Measurements from ENCODE around the gene DPP6.

The DPP6 gene

DNA sequence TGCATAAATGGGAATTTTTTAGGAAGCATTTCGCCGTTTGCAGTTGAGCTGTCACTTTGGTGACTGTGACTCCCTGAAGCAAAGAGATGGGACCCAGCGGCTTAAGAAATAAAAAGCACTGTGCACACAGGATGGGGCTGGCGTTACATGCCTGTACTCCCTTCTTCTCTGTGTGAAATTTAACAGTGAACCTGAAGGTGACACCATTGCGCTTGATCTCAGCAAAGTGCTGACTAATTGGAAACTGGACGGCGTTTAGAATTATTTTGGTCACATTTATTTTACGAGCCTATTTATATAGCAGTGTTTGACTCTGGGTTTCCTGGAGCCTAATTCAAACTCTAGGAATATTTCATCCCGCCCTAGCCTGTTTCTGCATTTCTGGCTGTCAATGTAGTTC, 804.5 kb downstream of the DPP6 start:
- no peaks in the 10 kb centered on the region for H3K27me3 ChIP-seq (ENCODE audit: control insufficient read depth in 1 of 2, insufficient read depth in 2 of 2, low read length in 2 of 2)

DNA sequence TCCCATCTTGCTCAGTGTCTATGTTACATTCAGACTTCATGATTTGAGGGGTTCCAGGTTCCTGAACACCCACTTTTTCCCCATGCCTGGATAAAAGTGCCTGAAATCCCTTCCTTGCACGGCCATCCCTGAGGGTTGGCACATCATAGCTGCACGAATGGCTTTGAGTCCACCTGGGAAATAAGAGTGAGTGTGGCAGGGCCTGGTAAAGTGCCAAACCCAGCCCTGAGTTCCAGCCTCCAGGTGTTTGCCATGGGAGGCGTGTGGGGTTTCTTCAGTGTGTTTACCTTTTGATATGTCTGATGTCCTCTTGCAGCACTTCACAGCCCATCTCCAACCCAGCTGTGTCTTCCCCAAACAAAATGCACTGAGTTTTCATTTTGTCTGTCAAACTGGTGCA, 805.0 kb downstream of the DPP6 start:
- H3K9me3 ChIP-seq (ENCODE audit: control insufficient read depth in 1 of 2, low read length in 2 of 2) = peaks cover 0 to 6% of the 10 kb centered on the region in 2 donors
- H3K27ac ChIP-seq (ENCODE audit: low read depth, low read length) = no peak overlapping the region
- no peaks in the 10 kb centered on the region for H3K27me3 ChIP-seq (ENCODE audit: control insufficient read depth in 1 of 2, insufficient read depth in 2 of 2, low read length in 2 of 2)
- no peak overlapping the region for H3K4me3 ChIP-seq (ENCODE audit: low read depth in 1 of 2, low read length in 2 of 2)
- H3K9ac ChIP-seq (ENCODE audit: low read depth in 1 of 2, low read length in 2 of 2) = no peak overlapping the region
- peaks cover 11 to 12% of the 10 kb centered on the region in 2 donors for H3K4me1 ChIP-seq (ENCODE audit: control insufficient read depth in 1 of 2, insufficient read depth in 2 of 2, low read length in 2 of 2)
- H3K36me3 ChIP-seq (ENCODE audit: control insufficient read depth in 1 of 2, insufficient read depth in 2 of 2, low read length in 2 of 2) = no peaks in the 10 kb centered on the region

More for the DNA sequence above, 804.5 kb downstream of the DPP6 start:
- Histone ChIP-seq H3K4me1 (ENCODE audit: control insufficient read depth in 1 of 2, insufficient read depth in 2 of 2, low read length in 2 of 2) (peaks cover 11 to 12% of the 10 kb centered on the region in 2 donors), H3K36me3 (ENCODE audit: control insufficient read depth in 1 of 2, insufficient read depth in 2 of 2, low read length in 2 of 2) (no peaks in the 10 kb centered on the region), H3K4me3 (ENCODE audit: low read depth in 1 of 2, low read length in 2 of 2) (no peak overlapping the region), H3K9ac (ENCODE audit: low read depth in 1 of 2, low read length in 2 of 2) (no peak overlapping the region), H3K27ac (ENCODE audit: low read depth, low read length) (no peak overlapping the region), H3K9me3 (ENCODE audit: control insufficient read depth in 1 of 2, low read length in 2 of 2) (peaks cover 2 to 6% of the 10 kb centered on the region in 2 donors)

DNA sequence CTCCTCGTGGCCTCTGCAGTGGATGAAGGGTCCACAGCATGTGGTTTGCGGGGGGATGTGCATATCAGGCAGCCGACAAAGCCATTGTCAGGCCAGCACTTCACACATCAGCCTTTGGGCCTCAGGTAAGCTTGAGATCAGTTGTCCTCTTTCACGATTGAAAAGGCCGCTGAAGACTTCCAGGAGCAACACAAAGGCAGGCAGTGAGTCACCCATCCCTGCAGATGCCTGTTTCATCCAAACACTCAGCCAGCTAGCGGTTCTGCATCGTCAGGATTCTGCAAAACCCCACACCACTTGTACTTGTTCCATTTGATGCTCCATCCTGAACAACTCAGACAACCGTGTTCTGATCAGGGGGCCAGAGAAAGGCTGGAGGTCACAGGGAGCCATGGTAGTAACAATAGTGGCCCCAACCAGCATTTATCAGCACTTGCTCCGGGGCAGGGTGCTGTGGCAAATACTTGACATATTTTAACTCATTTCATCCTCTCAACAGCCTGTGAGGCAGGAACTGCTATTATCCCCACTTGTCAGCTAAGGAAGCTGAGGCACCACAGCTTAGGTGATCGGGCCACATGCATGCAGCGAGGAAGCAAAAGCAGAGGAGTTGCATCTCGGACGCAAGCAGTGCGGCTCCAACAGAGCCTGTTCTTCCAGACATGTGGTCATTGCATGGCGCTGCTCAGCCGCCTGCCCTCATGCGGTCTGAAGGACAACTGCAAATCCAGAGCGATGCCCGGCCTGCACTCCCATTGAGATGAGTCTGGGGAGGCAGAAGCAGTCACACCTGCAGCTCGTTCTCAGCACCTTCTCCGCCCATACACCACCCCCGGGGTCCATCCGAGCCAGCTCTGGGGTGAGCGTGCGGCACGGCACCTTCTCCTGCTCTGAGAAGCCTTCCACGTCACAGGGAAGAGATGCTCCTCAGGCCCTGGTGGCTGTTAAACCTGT, 805.8 kb downstream of the DPP6 start:
- H3K9me3 ChIP-seq (ENCODE audit: control insufficient read depth in 1 of 2, low read length in 2 of 2) = no peaks in the 10 kb centered on the region
- H3K36me3 ChIP-seq (ENCODE audit: control insufficient read depth in 1 of 2, insufficient read depth in 2 of 2, low read length in 2 of 2) = no peaks in the 10 kb centered on the region
- peaks cover 5 to 11% of the 10 kb centered on the region in 2 donors for H3K4me1 ChIP-seq (ENCODE audit: control insufficient read depth in 1 of 2, insufficient read depth in 2 of 2, low read length in 2 of 2)
- H3K27ac ChIP-seq (ENCODE audit: low read depth, low read length) = no peak overlapping the region
- H3K4me3 ChIP-seq (ENCODE audit: low read depth in 1 of 2, low read length in 2 of 2) = no peak overlapping the region
- no peaks in the 10 kb centered on the region for H3K27me3 ChIP-seq (ENCODE audit: control insufficient read depth in 1 of 2, insufficient read depth in 2 of 2, low read length in 2 of 2)
- no peak overlapping the region for H3K9ac ChIP-seq (ENCODE audit: low read depth in 1 of 2, low read length in 2 of 2)

DNA sequence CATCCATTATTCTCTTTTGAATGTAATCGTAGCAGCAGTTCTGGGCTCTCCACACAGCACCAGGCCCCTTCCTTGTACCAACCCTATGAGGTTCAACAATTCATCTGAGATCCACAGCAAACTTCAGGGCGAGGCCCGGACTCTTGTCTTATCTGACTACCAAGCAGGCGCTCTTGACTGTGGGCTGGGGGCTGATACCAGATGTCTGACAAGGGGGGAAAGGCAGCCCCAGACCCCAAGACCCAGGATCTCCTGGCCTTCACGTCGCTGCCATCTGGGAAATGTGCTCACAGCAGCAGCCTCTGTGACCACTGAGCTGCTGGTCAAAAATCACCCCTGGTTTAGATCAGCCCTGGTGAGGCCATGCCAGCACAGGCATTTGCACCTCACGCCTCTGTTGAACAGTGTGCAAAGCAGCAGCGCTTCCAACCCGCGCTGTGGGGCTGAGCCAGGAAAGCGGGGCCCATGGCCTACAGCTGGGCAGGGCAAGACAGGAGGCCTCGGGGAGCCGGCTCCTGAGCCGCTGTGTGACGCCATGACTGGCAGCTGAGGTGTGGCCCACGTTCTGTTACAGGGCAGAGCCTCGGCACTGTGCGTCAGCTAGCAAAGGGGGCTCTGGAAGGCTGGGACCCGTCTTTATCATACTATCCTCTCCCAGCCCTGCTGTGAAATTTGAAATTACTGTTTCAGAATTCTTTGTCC, 806.8 kb downstream of the DPP6 start:
- Histone ChIP-seq H3K9me3 (ENCODE audit: control insufficient read depth in 1 of 2, low read length in 2 of 2) (no peaks in the 10 kb centered on the region), H3K36me3 (ENCODE audit: control insufficient read depth in 1 of 2, insufficient read depth in 2 of 2, low read length in 2 of 2) (no peaks in the 10 kb centered on the region), H3K27ac (ENCODE audit: low read depth, low read length) (no peak overlapping the region), H3K27me3 (ENCODE audit: control insufficient read depth in 1 of 2, insufficient read depth in 2 of 2, low read length in 2 of 2) (no peaks in the 10 kb centered on the region), H3K9ac (ENCODE audit: low read depth in 1 of 2, low read length in 2 of 2) (no peak overlapping the region), H3K4me1 (ENCODE audit: control insufficient read depth in 1 of 2, insufficient read depth in 2 of 2, low read length in 2 of 2) (peaks cover 2 to 4% of the 10 kb centered on the region in 2 donors), H3K4me3 (ENCODE audit: low read depth in 1 of 2, low read length in 2 of 2) (no peak overlapping the region)

DNA sequence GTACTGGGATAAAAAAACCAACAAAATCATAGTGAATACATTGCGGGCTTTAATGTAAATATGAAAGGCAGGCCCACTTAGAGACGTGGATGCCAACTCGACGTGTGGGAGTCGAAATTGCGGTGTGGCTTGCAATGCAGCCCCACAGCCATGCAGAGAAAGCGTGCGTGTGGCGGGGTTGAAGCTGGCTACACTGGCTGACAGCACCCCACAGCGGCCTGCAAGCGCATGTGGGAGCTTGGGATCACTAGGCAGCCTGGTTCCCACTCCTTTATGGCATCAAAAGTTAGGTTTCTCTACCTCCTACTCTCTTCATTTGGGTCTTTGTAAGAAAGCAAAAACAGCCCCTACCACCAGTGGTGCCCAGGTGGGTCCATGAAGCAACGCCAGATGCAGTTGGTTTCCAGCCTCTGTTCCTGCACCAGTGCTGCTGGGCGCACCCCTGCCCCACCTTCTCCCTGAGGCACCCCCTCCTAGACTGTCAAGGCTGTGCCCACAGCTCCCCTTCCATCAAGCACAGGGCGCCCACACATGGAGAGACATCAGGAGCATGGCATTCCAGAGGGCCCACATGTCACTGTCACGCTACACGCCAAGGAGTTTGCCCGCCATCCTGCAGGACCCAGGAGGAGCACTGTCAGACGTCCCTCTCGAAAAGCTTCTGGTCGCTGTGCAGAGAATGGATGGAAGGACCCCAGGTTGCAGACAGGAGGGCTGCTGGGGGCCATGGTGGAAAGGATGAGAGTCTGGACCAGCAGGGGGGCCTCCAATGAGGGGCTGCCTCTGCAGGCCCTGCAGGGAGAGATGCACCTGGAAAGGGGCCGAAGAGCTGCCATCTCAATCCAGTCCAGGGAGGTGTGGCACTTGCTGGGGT, 807.8 kb downstream of the DPP6 start:
- Histone ChIP-seq H3K27ac (ENCODE audit: low read depth, low read length) (no peak overlapping the region), H3K36me3 (ENCODE audit: control insufficient read depth in 1 of 2, insufficient read depth in 2 of 2, low read length in 2 of 2) (no peaks in the 10 kb centered on the region), H3K9ac (ENCODE audit: low read depth in 1 of 2, low read length in 2 of 2) (no peak overlapping the region), H3K27me3 (ENCODE audit: control insufficient read depth in 1 of 2, insufficient read depth in 2 of 2, low read length in 2 of 2) (no peaks in the 10 kb centered on the region), H3K4me3 (ENCODE audit: low read depth in 1 of 2, low read length in 2 of 2) (no peak overlapping the region), H3K4me1 (ENCODE audit: control insufficient read depth in 1 of 2, insufficient read depth in 2 of 2, low read length in 2 of 2) (no peaks in the 10 kb centered on the region), H3K9me3 (ENCODE audit: control insufficient read depth in 1 of 2, low read length in 2 of 2) (no peaks in the 10 kb centered on the region)

DNA sequence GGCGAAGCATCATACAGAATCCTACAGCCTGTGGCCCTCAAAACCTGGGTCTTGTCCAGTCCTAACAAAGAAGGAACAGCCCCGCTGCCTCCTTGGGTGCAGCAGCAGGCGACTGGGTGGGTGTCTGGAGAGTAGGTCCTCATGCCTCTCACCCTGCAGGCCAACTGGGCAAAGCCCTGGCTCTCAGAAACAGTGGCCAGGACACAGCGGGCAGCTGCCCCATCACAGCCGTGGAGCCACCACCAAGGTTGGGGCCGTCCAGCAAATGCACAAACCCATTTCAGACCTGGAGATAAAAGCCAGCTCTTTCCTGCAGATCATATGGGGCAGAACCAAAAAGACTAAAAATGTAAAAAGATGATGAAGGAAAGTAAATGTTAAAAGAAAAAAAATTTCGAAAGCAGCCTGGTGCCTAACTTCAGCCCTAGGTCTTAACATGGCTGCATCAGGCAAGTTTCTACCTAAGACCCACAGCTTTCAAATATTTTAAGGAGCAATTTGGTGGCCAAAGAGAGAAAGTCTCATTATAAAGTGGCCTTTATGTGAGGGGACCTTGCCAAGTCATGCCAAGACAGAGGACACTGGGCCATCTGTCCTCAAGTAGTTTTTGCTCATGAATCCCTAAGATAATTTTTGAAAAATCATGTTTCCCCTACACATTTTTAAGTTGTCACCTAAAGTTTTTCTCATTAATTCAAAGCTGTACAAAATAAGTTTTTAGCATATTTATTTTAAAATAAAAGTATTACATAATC, 808.6 kb downstream of the DPP6 start:
- no peak overlapping the region for H3K4me3 ChIP-seq (ENCODE audit: low read depth in 1 of 2, low read length in 2 of 2)

DNA sequence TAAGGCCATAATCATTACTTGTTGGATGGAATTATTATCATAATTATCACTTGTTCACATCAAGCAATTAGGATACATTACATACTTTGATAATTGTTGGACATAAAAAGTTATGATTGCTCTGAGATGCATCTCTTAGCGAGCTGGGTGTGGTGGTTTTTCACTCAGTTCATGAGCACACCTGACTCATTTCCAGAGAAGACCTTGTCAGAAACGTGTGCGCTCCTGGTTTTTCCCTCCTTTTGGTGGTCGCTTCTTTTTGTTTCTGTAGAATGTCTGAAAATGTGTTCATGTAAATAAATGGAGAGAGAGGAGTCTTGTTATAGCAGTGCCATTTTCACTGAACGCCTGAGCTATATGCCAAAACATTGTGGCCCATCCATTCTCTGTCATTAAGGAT, 809.4 kb downstream of the DPP6 start:
- Histone ChIP-seq H3K4me3 (ENCODE audit: low read depth in 1 of 2, low read length in 2 of 2) (no peak overlapping the region), H3K9ac (ENCODE audit: low read depth in 1 of 2, low read length in 2 of 2) (no peak overlapping the region), H3K9me3 (ENCODE audit: control insufficient read depth in 1 of 2, low read length in 2 of 2) (no peaks in the 10 kb centered on the region), H3K27me3 (ENCODE audit: control insufficient read depth in 1 of 2, insufficient read depth in 2 of 2, low read length in 2 of 2) (peaks cover 0 to 6% of the 10 kb centered on the region in 2 donors), H3K4me1 (ENCODE audit: control insufficient read depth in 1 of 2, insufficient read depth in 2 of 2, low read length in 2 of 2) (no peaks in the 10 kb centered on the region), H3K36me3 (ENCODE audit: control insufficient read depth in 1 of 2, insufficient read depth in 2 of 2, low read length in 2 of 2) (no peaks in the 10 kb centered on the region), H3K27ac (ENCODE audit: low read depth, low read length) (no peak overlapping the region)

More for the DNA sequence above, 808.6 kb downstream of the DPP6 start:
- Histone ChIP-seq H3K9me3 (ENCODE audit: control insufficient read depth in 1 of 2, low read length in 2 of 2) (no peaks in the 10 kb centered on the region), H3K27me3 (ENCODE audit: control insufficient read depth in 1 of 2, insufficient read depth in 2 of 2, low read length in 2 of 2) (peaks cover 0 to under 1% of the 10 kb centered on the region in 2 donors), H3K9ac (ENCODE audit: low read depth in 1 of 2, low read length in 2 of 2) (no peak overlapping the region), H3K4me1 (ENCODE audit: control insufficient read depth in 1 of 2, insufficient read depth in 2 of 2, low read length in 2 of 2) (no peaks in the 10 kb centered on the region), H3K27ac (ENCODE audit: low read depth, low read length) (no peak overlapping the region), H3K36me3 (ENCODE audit: control insufficient read depth in 1 of 2, insufficient read depth in 2 of 2, low read length in 2 of 2) (no peaks in the 10 kb centered on the region)

DNA sequence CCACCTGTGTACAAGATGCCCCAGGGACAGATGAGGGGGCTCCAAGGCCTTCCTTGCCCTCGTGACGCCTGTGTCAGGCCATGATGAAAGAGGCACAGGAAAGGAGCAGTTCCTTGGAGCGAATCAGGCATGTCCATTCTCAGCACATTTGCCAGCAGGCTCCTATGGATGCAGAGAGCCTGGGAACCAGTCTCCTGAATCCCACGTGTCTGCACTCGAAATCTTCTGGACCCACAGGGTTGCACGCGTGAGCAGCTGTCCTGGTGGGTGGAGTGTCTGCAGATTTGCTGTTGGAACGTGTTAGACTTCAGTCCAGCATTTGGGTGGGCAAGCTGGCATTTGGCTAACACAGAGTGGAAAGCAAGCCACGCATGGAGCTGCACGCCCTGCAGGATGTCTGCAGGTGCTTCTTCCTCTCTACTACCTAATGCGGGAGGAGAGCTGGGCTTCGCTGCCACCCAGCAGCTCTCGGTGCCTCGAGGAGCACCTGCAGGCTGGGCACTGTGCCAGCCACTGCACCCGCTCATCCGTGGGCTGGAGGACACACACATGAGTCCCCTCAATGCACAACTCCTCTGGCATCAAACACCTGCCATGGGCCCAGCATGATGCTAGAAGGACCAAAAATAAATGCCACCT, 810.1 kb downstream of the DPP6 start:
- H3K27me3 ChIP-seq (ENCODE audit: control insufficient read depth in 1 of 2, insufficient read depth in 2 of 2, low read length in 2 of 2) = peaks cover 0 to 9% of the 10 kb centered on the region in 2 donors
- no peak overlapping the region for H3K27ac ChIP-seq (ENCODE audit: low read depth, low read length)
- no peaks in the 10 kb centered on the region for H3K4me1 ChIP-seq (ENCODE audit: control insufficient read depth in 1 of 2, insufficient read depth in 2 of 2, low read length in 2 of 2)
- H3K9ac ChIP-seq (ENCODE audit: low read depth in 1 of 2, low read length in 2 of 2) = no peak overlapping the region
- H3K36me3 ChIP-seq (ENCODE audit: control insufficient read depth in 1 of 2, insufficient read depth in 2 of 2, low read length in 2 of 2) = no peaks in the 10 kb centered on the region
- no peak overlapping the region for H3K4me3 ChIP-seq (ENCODE audit: low read depth in 1 of 2, low read length in 2 of 2)
- H3K9me3 ChIP-seq (ENCODE audit: control insufficient read depth in 1 of 2, low read length in 2 of 2) = no peaks in the 10 kb centered on the region
